ENCODE measurements around the gene RHBDL3. TPM values are rescaled to one million over a fixed set of nuclear protein-coding genes. Genes with fewer than 3 reads are reported as not detected.

RHBDL3 gene
- total RNA-seq, 1 donor from 2014 or later: 0.50 TPM

GRCh38 chr17:32292094-32292493, 26.5 kb downstream of the RHBDL3 start:
- TF ChIP-seq, protein P1, sequence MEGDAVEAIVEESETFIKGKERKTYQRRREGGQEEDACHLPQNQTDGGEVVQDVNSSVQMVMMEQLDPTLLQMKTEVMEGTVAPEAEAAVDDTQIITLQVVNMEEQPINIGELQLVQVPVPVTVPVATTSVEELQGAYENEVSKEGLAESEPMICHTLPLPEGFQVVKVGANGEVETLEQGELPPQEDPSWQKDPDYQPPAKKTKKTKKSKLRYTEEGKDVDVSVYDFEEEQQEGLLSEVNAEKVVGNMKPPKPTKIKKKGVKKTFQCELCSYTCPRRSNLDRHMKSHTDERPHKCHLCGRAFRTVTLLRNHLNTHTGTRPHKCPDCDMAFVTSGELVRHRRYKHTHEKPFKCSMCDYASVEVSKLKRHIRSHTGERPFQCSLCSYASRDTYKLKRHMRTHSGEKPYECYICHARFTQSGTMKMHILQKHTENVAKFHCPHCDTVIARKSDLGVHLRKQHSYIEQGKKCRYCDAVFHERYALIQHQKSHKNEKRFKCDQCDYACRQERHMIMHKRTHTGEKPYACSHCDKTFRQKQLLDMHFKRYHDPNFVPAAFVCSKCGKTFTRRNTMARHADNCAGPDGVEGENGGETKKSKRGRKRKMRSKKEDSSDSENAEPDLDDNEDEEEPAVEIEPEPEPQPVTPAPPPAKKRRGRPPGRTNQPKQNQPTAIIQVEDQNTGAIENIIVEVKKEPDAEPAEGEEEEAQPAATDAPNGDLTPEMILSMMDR (IDR thresholded peaks at IDR 0.05; ENCODE audit: unreplicated experiment): no peak
- Mint-ChIP-seq H3K27ac (no peak overlapping the region), H3K9me3 (ENCODE audit: low read depth) (no peaks in the 10 kb centered on the region), H3K4me3 (ENCODE audit: low read depth) (no peak overlapping the region), H3K4me1 (ENCODE audit: low read depth) (no peaks in the 10 kb centered on the region), H3K27me3 (peaks cover 10% of the 10 kb centered on the region), H3K36me3 (ENCODE audit: insufficient read depth) (no peaks in the 10 kb centered on the region)
- DNase-seq (ENCODE audit: low spot score, unreplicated experiment): no peak

DNA sequence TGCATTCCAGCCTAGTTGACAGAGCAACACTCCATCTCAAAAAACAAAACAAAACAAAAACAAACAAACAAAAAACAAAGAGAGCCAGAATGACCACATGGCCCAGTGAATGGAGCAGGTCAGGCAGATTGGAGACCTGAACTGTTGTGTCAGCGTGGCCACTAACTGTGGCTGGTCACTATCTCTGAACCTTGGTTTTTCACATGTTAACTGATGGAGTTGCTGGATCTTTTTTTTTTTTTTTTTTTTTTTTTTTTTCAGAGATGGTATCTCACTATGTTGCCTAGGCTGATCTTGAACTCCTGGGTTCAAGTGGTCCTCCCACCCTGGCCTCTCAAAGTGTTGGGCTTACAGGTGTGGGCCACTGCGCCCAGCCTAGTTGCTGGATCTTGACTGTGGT, 31.8 kb downstream of the RHBDL3 start:
- no peaks in the 10 kb centered on the region for H3K9me3 Mint-ChIP-seq (ENCODE audit: low read depth)
- TF ChIP-seq, protein P1 (IDR thresholded peaks at IDR 0.05; ENCODE audit: unreplicated experiment): no peak
- no peaks in the 10 kb centered on the region for H3K27me3 Mint-ChIP-seq
- DNase-seq (ENCODE audit: low spot score, unreplicated experiment): no peak
- H3K27ac Mint-ChIP-seq: no peak overlapping the region
- H3K4me3 Mint-ChIP-seq (ENCODE audit: low read depth): no peak overlapping the region
- no peaks in the 10 kb centered on the region for H3K36me3 Mint-ChIP-seq (ENCODE audit: insufficient read depth)
- peaks cover 20% of the 10 kb centered on the region for H3K4me1 Mint-ChIP-seq (ENCODE audit: low read depth)

GRCh38 chr17:32297860-32298259, 32.2 kb downstream of the RHBDL3 start:
- H3K4me1 Mint-ChIP-seq (ENCODE audit: low read depth): peaks cover 23% of the 10 kb centered on the region
- no peak overlapping the region for H3K4me3 Mint-ChIP-seq (ENCODE audit: low read depth)
- TF ChIP-seq, protein P1 (IDR thresholded peaks at IDR 0.05; ENCODE audit: unreplicated experiment): no peak
- DNase-seq (ENCODE audit: low spot score, unreplicated experiment): no peak
- H3K27ac Mint-ChIP-seq: no peak overlapping the region
- no peaks in the 10 kb centered on the region for H3K27me3 Mint-ChIP-seq
- no peaks in the 10 kb centered on the region for H3K9me3 Mint-ChIP-seq (ENCODE audit: low read depth)
- no peaks in the 10 kb centered on the region for H3K36me3 Mint-ChIP-seq (ENCODE audit: insufficient read depth)

- Mint-ChIP-seq H3K27ac (no peak overlapping the region), H3K4me3 (ENCODE audit: low read depth) (no peak overlapping the region), H3K4me1 (ENCODE audit: low read depth) (peaks cover 26% of the 10 kb centered on the region), H3K9me3 (ENCODE audit: low read depth) (no peaks in the 10 kb centered on the region), H3K27me3 (no peaks in the 10 kb centered on the region), H3K36me3 (ENCODE audit: insufficient read depth) (no peaks in the 10 kb centered on the region)
- TF ChIP-seq, protein P1 (IDR thresholded peaks at IDR 0.05; ENCODE audit: unreplicated experiment): no peak
- DNase-seq (ENCODE audit: low spot score, unreplicated experiment): no peak
Observed at GRCh38 chr17:32298298-32298697, 32.7 kb downstream of the RHBDL3 start.

DNA sequence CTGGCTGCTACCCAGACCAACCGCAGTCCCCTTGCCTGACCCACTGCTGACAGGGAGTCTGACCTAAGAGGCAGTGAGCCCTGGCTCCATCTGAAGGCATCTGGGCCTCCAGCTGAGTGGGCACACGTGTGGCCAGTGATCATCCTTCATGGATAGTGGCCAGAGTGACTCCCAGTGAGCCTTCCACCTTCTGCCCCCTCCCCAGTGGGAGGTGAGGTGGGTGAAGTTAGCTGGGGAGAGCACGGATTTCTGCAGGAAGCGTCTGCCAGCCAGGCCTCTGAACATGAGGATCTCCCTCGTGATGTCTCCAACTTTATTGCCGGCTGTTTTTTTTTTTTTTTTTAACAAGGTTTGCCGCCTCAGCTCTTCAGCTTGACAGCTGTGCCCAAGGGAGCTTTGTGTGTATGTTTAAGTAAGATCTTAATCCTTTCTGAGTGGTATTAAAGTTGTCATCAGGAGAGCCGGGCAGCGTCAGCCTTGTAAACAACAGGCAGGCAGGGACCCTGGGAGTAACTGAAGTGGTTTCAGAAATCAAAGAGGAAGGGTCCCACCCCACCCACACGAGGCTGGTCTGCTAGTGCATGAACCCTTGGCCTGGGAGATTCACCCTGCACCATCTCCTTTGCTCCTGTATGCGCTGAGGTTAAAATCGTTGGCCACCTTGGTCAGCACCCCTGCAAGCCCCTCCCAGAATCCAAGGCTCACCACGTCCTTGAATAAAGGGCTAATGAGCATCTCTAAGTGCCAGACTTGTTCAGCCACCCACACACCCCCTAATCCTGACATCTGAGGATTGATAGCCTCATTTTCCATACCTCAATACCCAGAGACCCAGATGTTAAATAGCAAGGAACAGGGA, 33.3 kb downstream of the RHBDL3 start:
- no peaks in the 10 kb centered on the region for H3K27me3 Mint-ChIP-seq
- TF ChIP-seq, protein P1 (IDR thresholded peaks at IDR 0.05; ENCODE audit: unreplicated experiment): no peak
- H3K9me3 Mint-ChIP-seq (ENCODE audit: low read depth): no peaks in the 10 kb centered on the region
- peaks cover 30% of the 10 kb centered on the region for H3K4me1 Mint-ChIP-seq (ENCODE audit: low read depth)
- H3K36me3 Mint-ChIP-seq (ENCODE audit: insufficient read depth): no peaks in the 10 kb centered on the region
- H3K4me3 Mint-ChIP-seq (ENCODE audit: low read depth): no peak overlapping the region
- no peak for DNase-seq (ENCODE audit: low spot score, unreplicated experiment)
- no peak overlapping the region for H3K27ac Mint-ChIP-seq

Data from progenitor cell of endocrine pancreas (in vitro differentiated cells).